Esophagus muscularis mucosa (tissue), 4 donors: ENCODE measurements around the gene IL2RA. TPM values are rescaled to one million over a fixed set of nuclear protein-coding genes. Genes with fewer than 3 reads are reported as not detected.

Experiments
- DNase-seq: peaks from one replicate; pipeline ENCODE4 v3.0.0-alpha.2; 2017; ENCODE audit errors: extremely low spot score
- H3K27ac ChIP-seq, 4 donors: fragments of 200-600 bp; sonication (generic); replicated peaks in 1 of 4; 1 replicate in 3 of 4; 2 replicates in 1 of 4; pipeline ENCODE4 v1.5.1; 2016 to 2019; ENCODE audit warnings: mild to moderate bottlenecking in 1 of 4
- H3K27me3 ChIP-seq, 4 donors: fragments of 200-600 bp; sonication (generic); one replicate each; pipeline versions ENCODE4 v1.5.1 to v1.6.0; 2016 to 2019
- H3K36me3 ChIP-seq, 4 donors: fragments of 200-600 bp; sonication (generic); one replicate each; pipeline ENCODE4 v1.5.1; 2016 to 2019
- H3K4me1 ChIP-seq, 4 donors: fragments of 200-600 bp; sonication (generic); one replicate each; pipeline ENCODE4 v1.5.1; 2016 to 2019
- H3K4me3 ChIP-seq, 4 donors: fragments of 200-600 bp; sonication (generic); 1 replicate in 2 of 4; 2 replicates in 2 of 4; pipeline ENCODE4 v1.5.1; 2016 to 2019; ENCODE audit warnings: mild to moderate bottlenecking in 4 of 4, moderate library complexity in 1 of 4
- H3K9me3 ChIP-seq, 4 donors: fragments of 200-600 bp; sonication (generic); 1 replicate in 3 of 4; 2 replicates in 1 of 4; pipeline ENCODE4 v1.5.1; 2016 to 2019
- EP300 ChIP-seq: sonication (generic); formaldehyde crosslinking; IDR thresholded peaks from one replicate; pipeline ENCODE4 v1.6.1; 2017; ENCODE audit warnings: antibody characterized with exemption
- POLR2A ChIP-seq: fragments of 450-650 bp; IDR thresholded peaks from one replicate; pipeline ENCODE4 v1.6.1; 2017; ENCODE audit warnings: antibody characterized with exemption, moderate library complexity, mild to moderate bottlenecking, low read depth
- POLR2AphosphoS5 ChIP-seq, 2 donors: sonication (generic); formaldehyde crosslinking; IDR thresholded peaks; one replicate each; pipeline ENCODE4 v1.6.1; 2017; ENCODE audit warnings: antibody characterized with exemption in 2 of 2
- WGBS: methylation state at CpG from one replicate; pipeline ENCODE4 v1.1.5; 2018; 5-methylcytosine and 5-hydroxymethylcytosine counted together
- intact Hi-C: fragments of 100-400 bp; cut with DNase I; formaldehyde crosslinking; loops from one replicate; pipeline ENCODE4 v1.15.1; 2023
- total RNA-seq, 4 donors: library from RNA; depleted of rRNA; stranded (reverse); fragments of >200 nt; gene quantifications; one replicate each; pipeline versions ENCODE4 v1.1.0 to v1.2.1, GENCODE V29; 2016
- TF ChIP-seq, protein P1 (sequence below), 3 experiments: fragments of 200-600 bp in 2 of 3; fragments of 450-650 bp in 1 of 3; sonication (generic) in 2 of 3; IDR thresholded peaks; one replicate each; pipeline ENCODE4 v1.5.1; 2017 to 2019; ENCODE audit warnings: antibody characterized with exemption in 3 of 3, mild to moderate bottlenecking in 2 of 3, moderate library complexity in 1 of 3

Gene IL2RA
- total RNA-seq, 4 donors from 2014 or later, result 0.39 to 17.4 (median 1.1) TPM

DNA sequence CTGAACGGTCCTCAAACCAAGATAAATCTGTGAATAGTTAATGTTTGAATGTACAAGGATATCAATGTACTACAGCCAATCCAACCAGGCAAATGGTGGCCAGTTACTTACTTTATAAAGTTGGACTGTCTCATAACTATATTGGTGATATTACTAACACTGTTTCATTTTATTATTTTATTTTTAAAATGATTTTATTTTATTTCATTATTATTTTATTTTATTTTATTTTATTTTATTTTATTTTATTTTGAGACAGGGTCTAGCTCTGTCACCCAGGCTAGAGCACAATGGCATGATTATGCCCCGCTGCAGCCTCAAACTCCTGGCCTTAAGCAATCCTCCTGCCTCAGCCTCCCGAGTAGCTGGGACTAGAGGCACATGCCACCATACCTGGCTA lies 91.6 kb downstream of the IL2RA start:
- 89% methylated on average over 3 of the region's 3 CpGs for WGBS
- Histone ChIP-seq H3K9me3 (no peaks in the 10 kb centered on the region), H3K36me3 (peaks cover 0 to 15% (median 0%) of the 10 kb centered on the region in 4 donors), H3K4me1 (peaks cover 5 to 29% (median 17%) of the 10 kb centered on the region in 4 donors), H3K27ac (peak overlapping the region; percentile 49 to 63 (median 59)), H3K27me3 (no peaks in the 10 kb centered on the region), H3K4me3 (no peak overlapping the region)
- TF ChIP-seq EP300, result no peak
- TF ChIP-seq, protein P1, sequence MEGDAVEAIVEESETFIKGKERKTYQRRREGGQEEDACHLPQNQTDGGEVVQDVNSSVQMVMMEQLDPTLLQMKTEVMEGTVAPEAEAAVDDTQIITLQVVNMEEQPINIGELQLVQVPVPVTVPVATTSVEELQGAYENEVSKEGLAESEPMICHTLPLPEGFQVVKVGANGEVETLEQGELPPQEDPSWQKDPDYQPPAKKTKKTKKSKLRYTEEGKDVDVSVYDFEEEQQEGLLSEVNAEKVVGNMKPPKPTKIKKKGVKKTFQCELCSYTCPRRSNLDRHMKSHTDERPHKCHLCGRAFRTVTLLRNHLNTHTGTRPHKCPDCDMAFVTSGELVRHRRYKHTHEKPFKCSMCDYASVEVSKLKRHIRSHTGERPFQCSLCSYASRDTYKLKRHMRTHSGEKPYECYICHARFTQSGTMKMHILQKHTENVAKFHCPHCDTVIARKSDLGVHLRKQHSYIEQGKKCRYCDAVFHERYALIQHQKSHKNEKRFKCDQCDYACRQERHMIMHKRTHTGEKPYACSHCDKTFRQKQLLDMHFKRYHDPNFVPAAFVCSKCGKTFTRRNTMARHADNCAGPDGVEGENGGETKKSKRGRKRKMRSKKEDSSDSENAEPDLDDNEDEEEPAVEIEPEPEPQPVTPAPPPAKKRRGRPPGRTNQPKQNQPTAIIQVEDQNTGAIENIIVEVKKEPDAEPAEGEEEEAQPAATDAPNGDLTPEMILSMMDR (IDR thresholded peaks at IDR 0.05), result no peak
- TF ChIP-seq POLR2AphosphoS5 (IDR thresholded peaks at IDR 0.05), result no peak
- TF ChIP-seq POLR2A, result no peak
- intact Hi-C loops, result no loop called here
- no peak for DNase-seq

- H3K27me3 ChIP-seq, result no peaks in the 10 kb centered on the region
- DNase-seq, result no peak
- peaks cover 0 to 19% (median 2%) of the 10 kb centered on the region in 4 donors for H3K36me3 ChIP-seq
- intact Hi-C loops, result no loop called here
- H3K27ac ChIP-seq, result peak overlapping the region in 1 of 4 donors; percentile 63
- 92% methylated on average over 2 of the region's 2 CpGs for WGBS
- no peaks in the 10 kb centered on the region for H3K9me3 ChIP-seq
- peaks cover under 1 to 25% (median 12%) of the 10 kb centered on the region in 4 donors for H3K4me1 ChIP-seq
- no peak overlapping the region for H3K4me3 ChIP-seq
- no peak for TF ChIP-seq POLR2AphosphoS5 (IDR thresholded peaks at IDR 0.05)
- TF ChIP-seq, protein P1 (IDR thresholded peaks at IDR 0.05), result no peak
- TF ChIP-seq POLR2A, result no peak
- no peak for TF ChIP-seq EP300
Measured at GRCh38 chr10:5970066-5970465, 92.1 kb downstream of the IL2RA start.

DNA sequence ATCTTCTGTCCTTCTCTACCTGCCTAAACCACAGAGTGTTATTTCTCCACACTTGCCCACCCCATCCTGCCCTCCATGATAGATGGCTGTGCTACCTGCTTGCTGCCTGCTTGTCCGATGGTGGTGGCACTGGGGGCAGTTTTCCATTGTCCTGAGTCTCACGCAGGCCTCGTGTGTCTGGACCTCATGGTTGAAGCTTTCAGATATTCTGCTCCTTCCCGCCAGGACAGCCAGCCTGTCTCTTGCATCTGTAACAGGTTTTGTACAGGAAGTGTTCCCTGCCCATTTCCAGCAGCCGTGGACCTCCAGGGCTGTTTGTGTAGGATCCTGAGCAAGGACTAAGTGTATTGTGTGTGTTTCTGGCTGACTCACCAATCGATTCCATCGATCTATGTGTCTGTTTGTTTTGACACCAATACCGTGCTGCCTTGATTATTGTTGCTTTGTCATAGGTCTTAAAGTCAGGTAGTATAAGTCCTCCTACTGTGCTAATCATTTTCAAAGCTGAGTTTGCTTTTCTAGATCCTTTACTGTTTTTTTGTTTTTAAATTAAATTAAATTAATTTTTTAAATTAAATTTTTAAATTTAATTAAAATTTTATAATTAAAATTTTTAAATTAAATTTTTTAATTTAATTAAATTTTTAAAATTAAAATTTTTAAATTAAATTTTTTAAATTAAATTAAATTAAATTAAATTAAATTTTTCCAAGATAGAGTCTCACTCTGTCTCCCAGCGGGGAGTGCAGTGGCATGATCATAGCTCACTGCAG lies 93.3 kb downstream of the IL2RA start:
- Histone ChIP-seq H3K4me1 (peaks cover 0 to 17% (median 12%) of the 10 kb centered on the region in 4 donors), H3K9me3 (no peaks in the 10 kb centered on the region), H3K4me3 (no peak overlapping the region), H3K36me3 (peaks cover 0 to 29% (median 3%) of the 10 kb centered on the region in 4 donors), H3K27ac (no peak overlapping the region), H3K27me3 (no peaks in the 10 kb centered on the region)
- 90% methylated on average over 9 of the region's 9 CpGs for WGBS
- TF ChIP-seq POLR2A, result no peak
- TF ChIP-seq POLR2AphosphoS5 (IDR thresholded peaks at IDR 0.05), result no peak
- TF ChIP-seq EP300, result no peak
- TF ChIP-seq, protein P1 (IDR thresholded peaks at IDR 0.05), result no peak
- intact Hi-C loops, result no loop called here
- no peak for DNase-seq

GRCh38 chr10:5968037-5968680 lies 94.0 kb downstream of the IL2RA start:
- Histone ChIP-seq H3K36me3 (peaks cover 0 to 36% (median 6%) of the 10 kb centered on the region in 4 donors), H3K4me3 (no peak overlapping the region), H3K4me1 (peaks cover 0 to 17% (median 12%) of the 10 kb centered on the region in 4 donors), H3K27ac (no peak overlapping the region), H3K27me3 (no peaks in the 10 kb centered on the region), H3K9me3 (no peaks in the 10 kb centered on the region)
- intact Hi-C loops, result no loop called here
- DNase-seq, result peak; percentile 81
- TF ChIP-seq POLR2A (no peak), POLR2AphosphoS5 (IDR thresholded peaks at IDR 0.05) (no peak), EP300 (no peak)
- TF ChIP-seq, protein P1 (IDR thresholded peaks at IDR 0.05), result no peak
- WGBS, result 89% methylated on average over 5 of the region's 5 CpGs
